Endodermal cell (in vitro differentiated cells): Measurements from ENCODE around the gene COX7A2. TPM values are rescaled to one million over a fixed set of nuclear protein-coding genes. Genes with fewer than 3 reads are reported as not detected.

Experiments
- DNase-seq: peaks from one replicate; pipeline ENCODE4 v3.0.0-alpha.2; 2017
- H3K27ac ChIP-seq: 2 replicates; pipeline ENCODE4 v1.5.1; 2013; ENCODE audit warnings: mild to moderate bottlenecking, low read depth, low read length, moderate library complexity
- H3K27me3 ChIP-seq: 2 replicates; pipeline ENCODE4 v1.6.1; 2013; ENCODE audit warnings: mild to moderate bottlenecking, low read length, moderate library complexity; ENCODE audit not compliant: insufficient read depth, control insufficient read depth, poor library complexity, severe bottlenecking
- H3K36me3 ChIP-seq: 2 replicates; pipeline ENCODE4 v1.7.0; 2013; ENCODE audit warnings: mild to moderate bottlenecking, low read length, moderate library complexity; ENCODE audit not compliant: control insufficient read depth, insufficient read depth
- H3K4me1 ChIP-seq: one replicate; pipeline ENCODE4 v1.7.0; 2013; ENCODE audit warnings: low read length; ENCODE audit not compliant: control insufficient read depth, insufficient read depth
- H3K4me3 ChIP-seq: 2 replicates; pipeline ENCODE4 v1.5.1; 2013; ENCODE audit warnings: mild to moderate bottlenecking, low read length, moderate library complexity
- H3K9ac ChIP-seq: 2 replicates; pipeline ENCODE4 v1.6.1; 2013; ENCODE audit warnings: mild to moderate bottlenecking, low read length, moderate library complexity; ENCODE audit not compliant: poor library complexity, severe bottlenecking; ENCODE audit errors: extremely low read depth
- H3K9me3 ChIP-seq: 2 replicates; pipeline ENCODE4 v1.6.1; 2013; ENCODE audit warnings: mild to moderate bottlenecking, low read length, moderate library complexity; ENCODE audit not compliant: control insufficient read depth
- H3K27ac Mint-ChIP-seq: 2 replicates; pipeline ENCODE4 v1.8.0; 2020; ENCODE audit warnings: mixed read lengths
- H3K27me3 Mint-ChIP-seq: 2 replicates; pipeline ENCODE4 v1.8.0; 2021; ENCODE audit warnings: mild to moderate bottlenecking, mixed read lengths; ENCODE audit not compliant: insufficient read depth
- H3K36me3 Mint-ChIP-seq: 2 replicates; pipeline ENCODE4 v1.8.0; 2020; ENCODE audit warnings: low read depth, mixed read lengths
- H3K4me1 Mint-ChIP-seq: 2 replicates; pipeline ENCODE4 v1.8.0; 2020; ENCODE audit warnings: mixed read lengths
- H3K4me3 Mint-ChIP-seq: 2 replicates; pipeline ENCODE4 v1.8.0; 2020; ENCODE audit warnings: mild to moderate bottlenecking, moderate library complexity, mixed read lengths
- H3K9me3 Mint-ChIP-seq: 2 replicates; pipeline ENCODE4 v1.8.0; 2020; ENCODE audit warnings: mild to moderate bottlenecking, mixed read lengths
- WGBS, 2 experiments: methylation state at CpG; one replicate each; pipeline versions ENCODE4 v1.1.5 to v1.1.7; 2013; ENCODE audit warnings: missing lambda C conversion rate in 2 of 2, mixed read lengths in 1 of 2; ENCODE audit not compliant: insufficient coverage in 1 of 2, insufficient read length in 1 of 2; 5-methylcytosine and 5-hydroxymethylcytosine counted together
- total RNA-seq, 2 donors: library from RNA; stranded (reverse); fragmentation: NEBNext Ultra II Directional in 1 of 2; extraction: Animal tissue kit (Norgen Biotek cat#: 25700) in 1 of 2; gene quantifications; 2 replicates in 1 of 2; 3 replicates in 1 of 2; pipeline ENCODE4 v1.2.1, GENCODE V29; 2021
- TF ChIP-seq, protein P1 (sequence below): fragments of 200-600 bp; sonication (generic); conservative IDR thresholded peaks from 2 replicates; pipeline ENCODE4 v1.5.0; 2021; ENCODE audit warnings: antibody characterized with exemption, mild to moderate bottlenecking

COX7A2 gene
- total RNA-seq, 2 donors from 2014 or later: 399 to 472 TPM

DNA sequence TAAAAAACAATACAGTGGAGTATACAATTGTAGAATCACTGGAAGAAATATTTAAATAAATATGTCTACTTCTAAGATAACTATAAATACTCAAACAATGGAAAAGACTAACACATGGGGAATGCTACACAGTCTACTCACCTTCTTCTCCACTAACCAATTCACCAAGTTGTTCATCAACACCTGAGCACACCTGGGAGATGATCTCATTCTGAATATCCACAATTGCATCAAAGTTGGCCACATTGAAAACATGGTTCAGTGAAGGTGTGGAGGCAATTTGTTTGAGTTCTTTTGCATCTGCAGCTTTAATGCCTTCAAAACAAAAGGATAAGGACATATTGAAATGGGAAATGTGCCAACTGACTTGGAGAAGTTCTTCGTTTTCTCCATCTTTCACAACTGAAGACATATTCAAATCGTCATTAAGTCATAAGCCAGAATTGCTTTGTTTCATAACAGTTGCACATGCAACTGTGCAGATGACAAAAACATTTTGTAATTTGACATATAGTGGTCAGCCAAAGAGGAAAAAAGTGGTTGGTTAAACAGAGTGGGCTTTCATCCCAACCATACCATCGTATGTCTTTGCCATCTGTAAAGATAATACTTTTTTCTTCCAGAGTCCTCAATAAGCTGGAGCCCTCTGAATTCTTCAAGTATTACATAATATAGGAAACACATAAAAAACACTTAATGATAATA lies 55.2 kb downstream of the COX7A2 start:
- Mint-ChIP-seq H3K4me3 (no peak overlapping the region), H3K27me3 (no peaks in the 10 kb centered on the region), H3K4me1 (no peaks in the 10 kb centered on the region), H3K27ac (no peak overlapping the region), H3K9me3 (no peaks in the 10 kb centered on the region), H3K36me3 (no peaks in the 10 kb centered on the region)
- TF ChIP-seq, protein P1, sequence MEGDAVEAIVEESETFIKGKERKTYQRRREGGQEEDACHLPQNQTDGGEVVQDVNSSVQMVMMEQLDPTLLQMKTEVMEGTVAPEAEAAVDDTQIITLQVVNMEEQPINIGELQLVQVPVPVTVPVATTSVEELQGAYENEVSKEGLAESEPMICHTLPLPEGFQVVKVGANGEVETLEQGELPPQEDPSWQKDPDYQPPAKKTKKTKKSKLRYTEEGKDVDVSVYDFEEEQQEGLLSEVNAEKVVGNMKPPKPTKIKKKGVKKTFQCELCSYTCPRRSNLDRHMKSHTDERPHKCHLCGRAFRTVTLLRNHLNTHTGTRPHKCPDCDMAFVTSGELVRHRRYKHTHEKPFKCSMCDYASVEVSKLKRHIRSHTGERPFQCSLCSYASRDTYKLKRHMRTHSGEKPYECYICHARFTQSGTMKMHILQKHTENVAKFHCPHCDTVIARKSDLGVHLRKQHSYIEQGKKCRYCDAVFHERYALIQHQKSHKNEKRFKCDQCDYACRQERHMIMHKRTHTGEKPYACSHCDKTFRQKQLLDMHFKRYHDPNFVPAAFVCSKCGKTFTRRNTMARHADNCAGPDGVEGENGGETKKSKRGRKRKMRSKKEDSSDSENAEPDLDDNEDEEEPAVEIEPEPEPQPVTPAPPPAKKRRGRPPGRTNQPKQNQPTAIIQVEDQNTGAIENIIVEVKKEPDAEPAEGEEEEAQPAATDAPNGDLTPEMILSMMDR: no peak
- Histone ChIP-seq H3K9me3 (no peaks in the 10 kb centered on the region), H3K4me1 (no peaks in the 10 kb centered on the region), H3K27me3 (no peaks in the 10 kb centered on the region), H3K36me3 (no peaks in the 10 kb centered on the region), H3K4me3 (no peak overlapping the region), H3K9ac (no peak overlapping the region), H3K27ac (no peak overlapping the region)
- no peak for DNase-seq
- WGBS, 2 experiments: 85 to 90% methylated on average over 2 to 3 of the region's 3 CpGs

Other genes starting within 250 kb of the COX7A2 start
- gene COL12A1, start 37.7 kb downstream of the COX7A2 start, total RNA-seq: under 1 TPM; 0.13 to 0.64 TPM
- 10 to 100 TPM; 47.7 to 59.4 TPM for gene TMEM30A, start 41.0 kb upstream of the COX7A2 start, total RNA-seq
- under 1 TPM; 0.35 TPM for gene FILIP1, start 250.0 kb upstream of the COX7A2 start, total RNA-seq